Superior temporal gyrus (tissue), 1 donor: Measurements from ENCODE around the gene AOPEP.

Source experiments
- DNase-seq: peaks from one replicate; pipeline ENCODE4 v3.0.0-alpha.2; 2016; ENCODE audit errors: extremely low spot score

The AOPEP gene

DNA sequence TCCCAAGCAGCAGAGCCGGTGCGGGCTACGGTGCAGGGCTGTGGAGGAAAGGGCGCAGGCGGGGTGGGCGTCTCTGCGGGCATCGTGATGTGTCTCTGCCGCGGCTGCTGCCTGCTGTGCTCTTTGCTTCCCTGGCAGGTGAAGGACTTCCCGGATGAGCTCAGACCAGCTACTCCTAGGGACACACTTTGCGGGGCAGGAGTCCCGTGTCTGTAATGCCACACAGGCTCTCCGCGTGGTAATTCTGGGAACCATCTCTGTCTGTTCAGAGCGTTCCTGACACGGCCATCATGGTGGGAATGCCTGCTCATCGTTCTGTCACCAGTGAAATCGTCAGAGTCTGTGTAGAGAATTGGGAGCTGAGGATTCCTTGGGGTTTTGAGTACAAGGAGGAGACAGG is 355.5 kb downstream of the AOPEP start:
- DNase-seq: no peak

DNA sequence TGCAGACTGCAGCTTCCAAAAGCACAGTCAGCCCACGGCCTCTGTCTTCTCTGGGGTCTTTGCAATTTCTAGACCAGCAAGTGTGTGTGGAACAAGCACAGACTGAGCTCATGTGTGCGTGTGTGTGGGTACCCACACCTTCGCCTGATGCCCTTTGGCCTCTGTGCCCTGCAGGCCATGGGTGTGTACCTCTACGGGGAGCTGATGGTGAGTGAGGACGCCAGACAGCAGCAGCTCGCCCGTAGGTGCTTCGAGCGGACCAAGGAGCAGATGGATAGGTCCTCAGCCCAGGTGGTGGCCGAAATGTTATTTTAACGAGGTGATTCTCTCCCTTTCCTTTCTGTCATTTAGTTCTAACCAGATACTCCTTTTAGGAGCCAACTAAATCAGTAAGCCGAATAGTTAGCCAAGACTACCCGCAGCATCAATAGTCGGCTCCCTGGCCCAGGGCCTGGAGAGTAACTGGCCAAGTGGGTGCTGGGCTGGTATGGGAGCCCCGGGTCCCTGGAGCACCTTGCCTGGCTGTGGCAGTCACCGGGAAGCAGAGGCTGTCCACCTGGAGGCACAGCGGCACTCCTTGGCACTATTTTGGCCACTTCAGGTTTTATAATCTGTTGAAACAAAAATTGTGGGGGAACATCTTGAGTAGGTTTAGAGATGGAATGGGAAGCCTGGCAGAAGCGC is 356.0 kb downstream of the AOPEP start:
- DNase-seq: no peak

DNA sequence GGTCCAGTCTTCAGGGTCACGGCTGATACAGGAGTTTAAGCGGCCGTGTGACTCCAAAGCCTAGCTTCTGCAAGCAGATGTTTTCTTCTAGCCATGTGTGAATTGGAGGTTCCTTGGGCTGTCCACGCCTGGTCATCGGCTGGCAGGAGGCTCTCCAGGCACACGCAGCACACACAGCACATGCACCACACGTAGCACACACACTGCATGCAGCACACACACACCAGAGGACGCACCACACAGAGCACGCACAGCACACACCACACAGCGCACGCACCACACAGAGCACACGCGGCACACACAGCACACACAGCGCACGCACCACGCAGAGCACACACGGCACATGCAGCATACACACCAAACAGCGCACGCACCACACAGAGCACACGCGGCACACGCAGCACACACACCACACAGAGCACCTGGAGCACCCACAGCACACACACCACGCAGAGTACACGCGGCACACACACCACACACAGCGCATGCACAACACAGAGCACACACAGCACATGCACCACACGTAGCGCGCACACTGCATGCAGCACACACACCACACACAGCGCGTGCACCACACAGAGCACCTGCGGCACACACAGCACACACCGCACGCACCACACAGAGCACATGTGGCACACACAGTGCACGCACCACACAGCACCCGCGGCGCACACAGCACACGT is 356.7 kb downstream of the AOPEP start:
- DNase-seq: no peak

DNA sequence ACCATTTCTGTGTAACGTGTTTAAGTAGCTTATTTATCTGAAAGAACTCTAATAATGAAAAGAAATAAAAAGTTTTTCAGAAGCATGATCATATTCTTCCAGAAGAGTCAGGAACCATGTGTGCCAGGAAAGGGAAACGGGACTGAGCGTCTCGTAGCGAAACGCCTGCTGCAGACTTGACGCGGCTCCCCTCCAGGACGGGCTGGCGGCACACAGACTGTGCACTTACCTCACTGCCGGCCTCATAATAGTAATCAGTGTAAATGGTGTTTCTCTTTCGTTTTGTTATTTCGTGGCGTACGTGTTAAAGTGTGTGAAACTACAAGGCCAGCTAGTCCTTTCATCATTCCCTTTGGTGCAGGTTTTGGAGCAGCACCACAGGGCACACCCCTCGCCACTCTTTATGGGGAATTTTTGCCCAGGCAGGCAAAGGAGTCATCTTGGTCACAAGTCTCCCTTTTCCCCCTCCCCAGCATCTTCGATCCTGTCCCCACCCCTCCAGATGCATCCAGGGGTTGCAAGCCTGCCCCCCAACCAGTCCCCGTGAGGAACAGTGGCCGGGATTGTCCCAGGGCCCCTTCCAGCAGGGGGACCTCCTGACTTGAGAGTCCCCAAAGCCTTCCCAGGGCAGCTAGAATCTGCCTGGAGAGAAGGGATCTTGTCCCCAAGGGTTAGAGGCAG is 357.9 kb downstream of the AOPEP start:
- no peak for DNase-seq

DNA sequence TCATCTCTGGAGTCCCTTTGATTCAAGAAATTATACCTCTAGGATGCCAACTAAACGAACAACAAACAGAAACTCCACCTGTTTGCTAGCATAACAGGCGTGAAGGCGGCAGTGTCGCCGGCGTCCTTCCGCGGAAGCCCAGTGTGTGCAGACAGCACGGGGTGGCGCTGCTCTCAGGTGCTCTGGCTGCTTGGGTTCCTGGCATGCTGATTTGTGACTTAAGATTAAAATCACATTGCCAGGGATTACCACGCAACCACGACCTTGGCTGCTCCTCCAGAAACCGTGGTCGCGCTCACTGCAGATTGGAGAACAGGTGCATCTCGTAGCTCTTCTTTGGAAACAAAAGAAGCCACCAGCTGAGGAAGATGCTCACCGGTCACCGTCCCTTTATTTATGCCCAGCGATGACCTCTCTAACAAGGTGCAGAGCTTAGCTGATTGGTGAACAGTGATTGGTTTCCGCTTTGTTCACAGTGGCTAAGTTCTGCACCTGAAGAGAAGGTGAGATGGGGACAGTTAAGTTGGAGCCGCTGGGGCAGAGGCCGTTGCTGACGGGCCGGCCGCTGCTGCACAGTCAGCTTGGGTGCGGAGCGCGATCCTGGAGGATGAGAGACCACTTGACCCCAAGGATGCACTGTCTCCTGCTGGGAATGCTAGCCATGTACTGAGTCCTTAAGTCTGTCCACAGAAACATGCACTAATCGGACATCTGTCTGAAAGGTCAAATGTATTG is 358.7 kb downstream of the AOPEP start:
- DNase-seq: no peak

DNA sequence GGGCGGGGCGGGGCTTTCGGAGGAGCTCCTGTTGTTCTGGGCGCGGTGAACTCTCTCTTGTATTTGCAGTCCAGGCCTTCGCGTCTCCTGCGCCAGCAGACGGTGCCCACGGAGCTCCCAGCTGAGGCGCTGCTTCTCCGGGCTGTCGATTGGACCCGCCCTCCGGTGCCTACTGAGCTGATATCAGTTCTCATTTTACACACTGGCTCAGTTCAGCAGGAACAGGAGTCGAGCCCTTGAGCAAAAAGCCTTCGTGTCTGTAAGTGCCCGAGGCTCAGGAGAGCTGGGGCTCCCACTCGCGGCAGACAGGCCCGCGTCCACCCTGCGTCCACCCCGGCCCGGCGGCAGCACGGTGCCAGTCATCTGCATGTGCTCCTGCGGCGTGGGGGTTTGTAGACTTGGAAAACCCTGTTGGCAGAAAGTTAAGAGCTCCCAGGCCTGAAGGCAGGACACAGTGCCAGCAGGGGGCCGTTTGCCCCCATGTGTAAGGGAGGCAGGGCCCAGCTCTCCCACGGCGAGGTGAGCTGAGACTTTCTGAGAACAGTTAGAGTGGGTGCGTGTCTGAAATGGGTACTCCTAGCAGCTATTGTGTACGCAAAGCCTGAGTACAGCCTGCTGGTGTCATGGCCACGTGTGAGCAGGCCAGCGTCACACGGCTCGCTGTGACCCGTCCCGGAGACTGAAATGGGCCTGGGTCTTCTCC is 359.5 kb downstream of the AOPEP start:
- no peak for DNase-seq

- DNase-seq: no peak
Measured at GRCh38 chr9:95086564-95086955, 360.1 kb downstream of the AOPEP start.

DNA sequence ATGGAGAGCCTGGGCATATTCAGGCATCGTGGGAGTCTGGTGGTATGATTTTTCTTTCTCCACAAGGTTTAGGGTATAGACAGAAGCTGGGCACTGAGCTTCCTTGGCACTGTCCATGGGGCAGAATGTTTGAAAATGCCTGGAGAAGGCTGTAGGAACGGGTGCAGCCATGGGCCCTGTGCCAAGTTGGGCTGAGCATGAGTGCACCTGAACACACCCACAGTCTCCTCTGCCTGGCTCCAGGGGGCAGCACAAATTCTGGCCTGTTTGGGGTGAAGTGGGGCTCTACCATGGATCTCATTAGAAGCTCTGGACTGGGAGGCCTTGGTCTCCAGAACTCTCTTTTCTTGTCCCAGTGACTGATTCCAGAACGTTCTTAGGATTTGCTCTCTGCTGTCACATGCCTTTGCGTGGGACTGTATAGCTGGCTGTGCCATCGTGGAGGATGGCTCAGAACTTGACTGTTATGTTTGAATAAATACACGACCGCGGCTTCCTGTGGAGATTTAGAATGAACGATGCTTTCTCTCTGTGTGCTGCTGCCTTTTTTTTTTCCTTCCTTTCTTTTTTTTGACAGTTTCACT is 361.3 kb downstream of the AOPEP start:
- DNase-seq: no peak

DNA sequence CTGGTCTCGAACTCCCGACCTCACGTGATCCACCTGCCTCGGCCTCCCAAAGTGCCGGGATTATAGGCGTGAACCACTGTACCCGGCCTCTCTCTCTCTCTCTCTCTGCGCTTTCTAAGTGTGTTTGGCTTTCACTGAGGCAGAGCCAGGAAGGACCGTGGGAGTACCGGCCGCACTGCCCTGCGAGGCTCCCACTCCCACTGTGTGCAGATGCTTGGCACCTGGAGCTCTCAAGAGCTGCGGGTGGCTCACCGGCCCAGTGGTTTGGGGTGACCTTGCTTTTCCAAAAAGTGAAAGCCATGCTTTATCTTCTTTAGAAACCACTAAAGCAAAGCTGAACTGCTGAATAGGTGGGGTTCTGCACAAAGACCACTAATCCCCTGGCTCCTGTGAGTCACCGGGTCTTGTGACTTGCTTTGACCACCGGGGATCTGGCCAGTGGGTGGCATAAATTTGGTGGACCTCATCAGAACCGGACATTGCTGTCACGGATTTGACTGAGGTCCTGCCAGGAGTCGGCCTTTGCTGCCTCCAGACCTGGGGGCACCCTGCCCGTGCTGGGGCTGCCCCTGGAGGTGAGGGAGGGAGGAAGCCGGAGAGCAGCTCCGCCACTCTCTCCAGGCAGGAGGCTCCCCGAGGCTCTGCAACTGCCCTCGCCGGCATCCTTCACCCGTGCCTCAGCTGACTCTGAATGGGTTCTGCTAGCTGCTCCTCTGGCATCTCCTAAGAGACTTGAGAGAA is 362.1 kb downstream of the AOPEP start:
- DNase-seq: no peak

- DNase-seq: no peak
Measured at GRCh38 chr9:95089257-95090022, 362.9 kb downstream of the AOPEP start.

GRCh38 chr9:95090023-95090791 is 363.7 kb downstream of the AOPEP start:
- DNase-seq: no peak

DNA sequence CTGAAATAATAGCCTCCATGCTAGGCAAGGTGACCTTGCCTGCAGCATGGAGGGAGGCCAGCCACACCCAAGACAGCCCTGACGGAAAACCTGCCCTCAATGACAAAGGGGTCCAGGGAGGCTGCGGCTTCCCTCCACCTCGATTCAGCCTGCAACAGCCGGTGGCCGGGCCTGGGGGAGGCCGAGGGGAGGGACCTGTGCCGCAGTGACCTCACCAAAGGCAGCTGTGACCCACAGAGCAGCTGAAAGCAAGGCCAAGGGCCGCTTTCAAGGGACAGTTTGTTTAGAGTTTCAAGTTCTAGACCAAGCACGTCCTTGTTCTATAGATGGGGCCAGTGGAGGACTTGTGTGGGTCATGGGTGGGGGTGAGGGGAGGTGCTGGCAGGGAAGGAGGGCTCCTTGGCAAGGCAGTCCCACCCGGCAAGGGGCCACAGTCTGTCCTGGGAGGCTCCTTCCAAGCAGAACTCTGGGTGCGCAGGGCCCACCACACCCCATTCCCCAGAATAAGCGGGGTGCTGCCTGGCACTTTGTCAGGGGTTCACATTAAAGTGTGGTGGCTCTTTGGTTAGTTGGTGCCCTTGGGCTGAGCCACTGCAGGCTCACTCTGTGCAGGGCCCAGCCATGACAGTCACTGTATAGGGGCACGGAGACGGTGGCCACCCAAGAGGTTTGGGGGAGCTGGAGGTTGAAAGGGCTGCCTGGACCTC is 364.5 kb downstream of the AOPEP start:
- DNase-seq: no peak

DNA sequence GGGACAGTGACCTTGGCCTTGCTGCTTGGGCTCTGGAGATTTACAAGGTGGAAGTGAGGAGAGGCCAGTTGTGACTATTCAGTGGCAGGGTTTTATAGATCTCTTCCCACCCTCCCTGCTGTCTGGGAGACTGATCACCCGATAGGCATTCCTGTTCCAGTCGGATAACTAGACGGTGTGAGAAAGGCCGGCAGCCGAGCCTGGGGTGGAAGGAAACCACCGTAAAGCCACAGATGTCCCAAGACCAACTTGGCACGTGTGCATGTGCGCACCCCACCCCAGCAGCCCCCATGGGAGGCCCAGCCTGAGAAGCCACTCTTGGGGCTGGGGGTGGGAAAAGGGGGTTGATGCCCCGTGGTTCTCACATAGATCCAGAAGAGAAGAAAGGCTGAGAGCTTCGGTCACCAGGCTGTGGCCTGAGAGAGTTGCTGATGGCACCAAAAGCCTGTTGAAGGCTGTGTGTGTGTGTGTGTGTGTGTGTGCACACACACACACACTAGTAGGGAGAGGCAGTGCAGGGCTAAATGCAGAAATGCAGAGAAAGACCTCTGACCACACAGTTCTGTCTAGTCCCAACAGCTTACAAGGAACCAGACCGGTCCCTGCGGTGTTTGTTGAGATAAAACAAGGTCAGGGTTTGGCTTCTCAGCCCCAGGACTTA is 365.2 kb downstream of the AOPEP start:
- DNase-seq: no peak

DNA sequence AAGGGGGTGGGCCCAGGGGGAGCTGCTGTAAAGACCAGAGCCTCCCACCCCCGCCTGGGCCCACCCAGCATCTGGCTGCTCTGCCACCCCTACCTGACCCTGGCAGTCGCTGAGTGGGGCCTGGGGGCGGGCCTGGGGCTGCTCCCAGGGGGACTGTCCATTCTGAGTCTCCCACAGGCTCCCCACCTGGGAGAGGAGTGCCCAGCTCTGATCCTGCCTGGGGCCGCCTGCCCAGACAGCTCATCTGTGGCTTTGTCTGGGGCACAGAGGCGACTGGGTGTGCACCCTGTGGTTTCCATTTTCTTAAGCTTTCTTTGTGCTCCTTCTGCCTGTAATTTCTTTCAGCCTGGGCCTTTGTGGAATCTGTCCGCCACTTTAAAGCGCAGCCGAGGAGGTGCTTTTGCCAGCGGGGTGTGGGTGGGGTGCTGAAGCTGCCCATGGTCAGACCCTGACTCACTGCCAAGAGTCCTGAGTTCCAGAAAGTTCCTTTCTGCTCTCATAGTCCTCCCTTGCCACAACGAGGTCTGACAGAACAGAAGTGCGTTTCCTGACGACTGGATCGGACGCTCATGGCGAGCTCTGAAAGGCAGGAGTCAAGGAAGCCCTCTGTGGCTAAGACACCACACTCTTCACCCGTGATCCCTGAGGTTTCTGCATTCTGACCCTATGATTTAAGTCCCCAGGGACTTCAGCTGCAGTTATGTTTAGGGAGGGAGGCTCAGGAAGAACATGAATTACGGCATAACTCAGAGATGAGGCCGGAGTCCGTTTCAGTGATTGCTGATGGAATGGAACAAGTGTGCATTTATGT is 366.0 kb downstream of the AOPEP start:
- no peak for DNase-seq

- no peak for DNase-seq
Measured at GRCh38 chr9:95093586-95093985, 367.1 kb downstream of the AOPEP start.

- DNase-seq: no peak
Measured at GRCh38 chr9:95094002-95094401, 367.5 kb downstream of the AOPEP start.
